GM12878 (cell line): ENCODE results near the gene SLC39A11.

Experiments used
- CEBPB ChIP-seq, 2 experiments: fragments of 150-350 bp in 1 of 2; IDR thresholded peaks; 2 replicates each; pipeline ENCODE4 v1.6.1; 2012 to 2014; ENCODE audit warnings: low read depth in 2 of 2, low read length in 2 of 2, borderline replicate concordance in 1 of 2, inconsistent platforms in 1 of 2
- CHD2 ChIP-seq: IDR thresholded peaks from 2 replicates; pipeline ENCODE4 v1.6.1; 2011; ENCODE audit warnings: low read depth, low read length, improper control_type of control experiment, borderline replicate concordance
- CTCF ChIP-seq, 3 experiments: IDR thresholded peaks in 2 of 3; conservative IDR thresholded peaks in 1 of 3; 2 replicates each; pipeline ENCODE4 v1.5.1; 2011; ENCODE audit warnings: low read depth in 3 of 3, low read length in 3 of 3, mild to moderate bottlenecking in 3 of 3, control low read depth in 2 of 3, moderate library complexity in 2 of 3, inconsistent platforms in 1 of 3, mixed read lengths in 1 of 3; ENCODE audit not compliant: control insufficient read depth in 2 of 3, insufficient read depth in 1 of 3; ENCODE audit errors: extremely low read depth in 1 of 3
- E2F4 ChIP-seq: IDR thresholded peaks from 2 replicates; pipeline ENCODE4 v1.6.1; 2012; ENCODE audit warnings: low read depth, low read length, improper control_type of control experiment
- GABPA ChIP-seq: IDR thresholded peaks from 2 replicates; pipeline ENCODE4 v1.6.1; 2014; ENCODE audit warnings: antibody characterized with exemption, low read depth, mild to moderate bottlenecking, inconsistent platforms
- MTA3 ChIP-seq: IDR thresholded peaks from 2 replicates; pipeline ENCODE4 v1.6.1; 2012; ENCODE audit warnings: low read length, inconsistent platforms, borderline replicate concordance
- POLR2AphosphoS5 ChIP-seq: IDR thresholded peaks from 2 replicates; pipeline ENCODE4 v1.6.1; 2011; ENCODE audit warnings: mild to moderate bottlenecking, low read length, inconsistent platforms
- RAD21 ChIP-seq: IDR thresholded peaks from 2 replicates; pipeline ENCODE4 v1.6.1; 2011; ENCODE audit warnings: mild to moderate bottlenecking, low read depth, low read length, moderate library complexity; ENCODE audit not compliant: insufficient read depth
- TCF3 ChIP-seq: IDR thresholded peaks from 2 replicates; pipeline ENCODE4 v1.6.1; 2012; ENCODE audit warnings: low read depth, mild to moderate bottlenecking, low read length, borderline replicate concordance; ENCODE audit not compliant: insufficient read depth
- TF ChIP-seq, protein P1 (sequence below): fragments of 450-650 bp; formaldehyde crosslinking; IDR thresholded peaks from 2 replicates; pipeline ENCODE4 v1.4.0; 2022; ENCODE audit warnings: mild to moderate bottlenecking, moderate library complexity

DNA sequence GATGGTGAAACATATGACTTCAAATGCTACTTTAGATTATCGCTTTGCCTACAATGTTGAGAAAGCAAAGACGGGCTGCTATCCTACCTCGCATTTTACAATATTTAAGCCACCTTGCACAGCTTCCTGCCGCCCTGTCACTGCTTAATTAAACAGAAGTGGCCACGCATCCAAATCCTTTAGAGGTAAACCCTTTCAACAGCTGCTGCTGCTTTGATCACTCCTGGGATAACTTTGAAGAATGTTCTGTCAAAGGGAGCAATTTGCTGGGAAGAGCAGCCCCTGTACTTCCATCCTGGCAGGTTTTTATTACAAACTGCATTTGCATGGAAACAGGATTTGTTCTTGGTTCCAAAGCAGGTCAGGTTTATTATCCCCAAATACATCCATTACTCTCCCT lies 48.1 kb upstream of the SLC39A11 start:
- TF ChIP-seq POLR2AphosphoS5 (no peak), MTA3 (no peak), RAD21 (no peak), E2F4 (no peak), CTCF (IDR thresholded peaks at IDR 0.05 in 2 of 3, conservative IDR thresholded peaks at IDR 0.05 in 1 of 3; ENCODE audit: control insufficient read depth in 2 of 3, extremely low read depth in 1 of 3, insufficient read depth in 1 of 3, low read depth in 3 of 3, low read length in 3 of 3) (no peak), GABPA (no peak), CEBPB (IDR thresholded peaks at IDR 0.05; ENCODE audit: borderline replicate concordance in 1 of 2, low read depth in 2 of 2, low read length in 2 of 2) (no peak), TCF3 (no peak), CHD2 (no peak)
- TF ChIP-seq, protein P1, sequence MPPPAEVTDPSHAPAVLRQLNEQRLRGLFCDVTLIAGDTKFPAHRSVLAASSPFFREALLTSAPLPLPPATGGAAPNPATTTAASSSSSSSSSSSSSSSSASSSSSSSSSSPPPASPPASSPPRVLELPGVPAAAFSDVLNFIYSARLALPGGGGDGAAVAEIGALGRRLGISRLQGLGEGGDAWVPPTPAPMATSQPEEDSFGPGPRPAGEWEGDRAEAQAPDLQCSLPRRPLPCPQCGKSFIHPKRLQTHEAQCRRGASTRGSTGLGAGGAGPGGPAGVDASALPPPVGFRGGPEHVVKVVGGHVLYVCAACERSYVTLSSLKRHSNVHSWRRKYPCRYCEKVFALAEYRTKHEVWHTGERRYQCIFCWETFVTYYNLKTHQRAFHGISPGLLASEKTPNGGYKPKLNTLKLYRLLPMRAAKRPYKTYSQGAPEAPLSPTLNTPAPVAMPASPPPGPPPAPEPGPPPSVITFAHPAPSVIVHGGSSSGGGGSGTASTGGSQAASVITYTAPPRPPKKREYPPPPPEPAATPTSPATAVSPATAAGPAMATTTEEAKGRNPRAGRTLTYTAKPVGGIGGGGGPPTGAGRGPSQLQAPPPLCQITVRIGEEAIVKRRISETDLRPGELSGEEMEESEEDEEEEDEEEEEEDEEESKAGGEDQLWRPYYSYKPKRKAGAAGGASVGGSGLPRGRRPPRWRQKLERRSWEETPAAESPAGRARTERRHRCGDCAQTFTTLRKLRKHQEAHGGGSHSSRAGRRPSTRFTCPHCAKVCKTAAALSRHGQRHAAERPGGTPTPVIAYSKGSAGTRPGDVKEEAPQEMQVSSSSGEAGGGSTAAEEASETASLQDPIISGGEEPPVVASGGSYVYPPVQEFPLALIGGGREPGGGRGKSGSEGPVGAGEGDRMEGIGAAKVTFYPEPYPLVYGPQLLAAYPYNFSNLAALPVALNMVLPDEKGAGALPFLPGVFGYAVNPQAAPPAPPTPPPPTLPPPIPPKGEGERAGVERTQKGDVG, result no peak
